Measurements from ENCODE around the gene HOXB5.

HOXB5 gene

GRCh38 chr17:48541577-48542113, 51.9 kb downstream of the HOXB5 start:
- peaks cover 41% of the 10 kb centered on the region for H3K4me1 Mint-ChIP-seq
- peaks cover 1% of the 10 kb centered on the region for H3K36me3 Mint-ChIP-seq
- H3K27ac Mint-ChIP-seq = peak overlapping the region; percentile 100
- peaks cover 1% of the 10 kb centered on the region for H3K27me3 Mint-ChIP-seq
- peak overlapping the region; percentile 97 for H3K4me3 Mint-ChIP-seq
- H3K9me3 Mint-ChIP-seq = no peaks in the 10 kb centered on the region
